PC-3 (cell line): ENCODE measurements around the gene ST3GAL6. TPM values are rescaled to one million over a fixed set of nuclear protein-coding genes. Genes with fewer than 3 reads are reported as not detected.

ENCODE experiments used
- ATAC-seq: fragments of 200-7000 bp; cut with Tn5 transposase; 2 replicates; pipeline ENCODE4 v1.9.1; 2020; ENCODE audit warnings: mild to moderate bottlenecking, moderate library complexity
- BruUV-seq: library from RNA; stranded (reverse); fragments of 400-500 nt; replicated peaks from 2 replicates; lab custom pipeline; 2021; lab: Mats Ljungman, UMichigan
- CTCF ChIA-PET: fragments of 300-600 bp; sonication (Branson Sonifier 250); formaldehyde crosslinking; loops from one replicate; lab custom pipeline; 2022; ENCODE audit warnings: antibody characterized with exemption; lab: Charles Lee
- POLR2A ChIA-PET: fragments of 300-600 bp; sonication (Branson Sonifier 250); formaldehyde crosslinking; loops from one replicate; lab custom pipeline; 2022; ENCODE audit warnings: antibody characterized with exemption; ENCODE audit not compliant: unreplicated experiment; lab: Charles Lee
- DNase-seq: peaks from one replicate; pipeline ENCODE4 v3.0.0-alpha.2; 2015
- H2AFZ ChIP-seq: fragments of 300-600 bp; sonication (generic); 2 replicates; pipeline ENCODE4 v1.6.0; 2016; ENCODE audit warnings: antibody characterized with exemption, low read length
- H3F3A ChIP-seq: fragments of 300-600 bp; sonication (generic); one replicate; pipeline ENCODE4 v1.6.0; 2017; ENCODE audit warnings: antibody characterized with exemption, low read length, control low read depth, mild to moderate bottlenecking; ENCODE audit not compliant: unreplicated experiment
- H3K27ac ChIP-seq: fragments of 300-600 bp; sonication (generic); 2 replicates; pipeline ENCODE4 v1.5.1; 2016; ENCODE audit warnings: mild to moderate bottlenecking, low read length
- H3K27me3 ChIP-seq: fragments of 300-600 bp; sonication (generic); 2 replicates; pipeline ENCODE4 v1.6.1; 2016; ENCODE audit warnings: low read length, mixed read lengths
- H3K36me3 ChIP-seq: fragments of 300-600 bp; sonication (generic); 2 replicates; pipeline ENCODE4 v1.6.1; 2016; ENCODE audit warnings: low read depth, mixed run types, low read length, mixed read lengths
- H3K4me1 ChIP-seq: fragments of 300-600 bp; sonication (generic); 2 replicates; pipeline ENCODE4 v1.5.1; 2016; ENCODE audit warnings: low read length; ENCODE audit not compliant: insufficient read depth
- H3K4me2 ChIP-seq: fragments of 300-600 bp; sonication (generic); 2 replicates; pipeline ENCODE4 v1.6.0; 2016; ENCODE audit warnings: low read length
- H3K4me3 ChIP-seq: fragments of 300-600 bp; sonication (generic); 2 replicates; pipeline ENCODE4 v1.5.1; 2016; ENCODE audit warnings: mild to moderate bottlenecking, low read length, mixed read lengths
- H3K79me2 ChIP-seq: fragments of 300-600 bp; sonication (generic); 2 replicates; pipeline ENCODE4 v1.6.1; 2017; ENCODE audit warnings: low read length, mixed read lengths
- H3K9ac ChIP-seq: fragments of 300-600 bp; sonication (generic); 2 replicates; pipeline ENCODE4 v1.6.0; 2016; ENCODE audit warnings: mild to moderate bottlenecking, low read length
- H3K9me2 ChIP-seq: fragments of 300-600 bp; sonication (generic); replicated peaks from 2 replicates; pipeline ENCODE4 v1.6.1; 2016; ENCODE audit warnings: mixed run types, low read length, mixed read lengths
- H3K9me3 ChIP-seq: fragments of 300-600 bp; sonication (generic); 2 replicates; pipeline ENCODE4 v1.6.1; 2016; ENCODE audit warnings: low read length, mixed read lengths
- H4K20me1 ChIP-seq: fragments of 300-600 bp; sonication (generic); 2 replicates; pipeline ENCODE4 v1.6.1; 2016; ENCODE audit warnings: low read length, mixed read lengths
- EZH2 ChIP-seq: fragments of 300-600 bp; sonication (generic); IDR thresholded peaks from one replicate; pipeline ENCODE4 v1.6.1; 2017; ENCODE audit warnings: antibody characterized with exemption, mild to moderate bottlenecking, low read length; ENCODE audit not compliant: unreplicated experiment
- EZH2phosphoT487 ChIP-seq: fragments of 300-600 bp; sonication (generic); IDR thresholded peaks from 2 replicates; pipeline ENCODE4 v1.6.1; 2018; ENCODE audit warnings: mild to moderate bottlenecking, antibody characterized with exemption, low read length, borderline replicate concordance
- intact Hi-C: fragments of 100-400 bp; cut with micrococcal nuclease; formaldehyde crosslinking; loops from 2 replicates; pipeline ENCODE4 v1.9.0; 2023
- total RNA-seq: library from RNA; depleted of rRNA; stranded (reverse); fragments of >200 nt; gene quantifications from 2 replicates; pipeline ENCODE4 v1.2.3, GENCODE V29; 2014
- TF ChIP-seq, protein P1 (sequence below): fragments of 300-600 bp; sonication (generic); conservative IDR thresholded peaks from 2 replicates; pipeline ENCODE4 v1.5.1; 2017; ENCODE audit warnings: antibody characterized with exemption, low read depth, mild to moderate bottlenecking, low read length

ST3GAL6 gene
- total RNA-seq, 1 experiment from 2014 or later, result 11.5 TPM

DNA sequence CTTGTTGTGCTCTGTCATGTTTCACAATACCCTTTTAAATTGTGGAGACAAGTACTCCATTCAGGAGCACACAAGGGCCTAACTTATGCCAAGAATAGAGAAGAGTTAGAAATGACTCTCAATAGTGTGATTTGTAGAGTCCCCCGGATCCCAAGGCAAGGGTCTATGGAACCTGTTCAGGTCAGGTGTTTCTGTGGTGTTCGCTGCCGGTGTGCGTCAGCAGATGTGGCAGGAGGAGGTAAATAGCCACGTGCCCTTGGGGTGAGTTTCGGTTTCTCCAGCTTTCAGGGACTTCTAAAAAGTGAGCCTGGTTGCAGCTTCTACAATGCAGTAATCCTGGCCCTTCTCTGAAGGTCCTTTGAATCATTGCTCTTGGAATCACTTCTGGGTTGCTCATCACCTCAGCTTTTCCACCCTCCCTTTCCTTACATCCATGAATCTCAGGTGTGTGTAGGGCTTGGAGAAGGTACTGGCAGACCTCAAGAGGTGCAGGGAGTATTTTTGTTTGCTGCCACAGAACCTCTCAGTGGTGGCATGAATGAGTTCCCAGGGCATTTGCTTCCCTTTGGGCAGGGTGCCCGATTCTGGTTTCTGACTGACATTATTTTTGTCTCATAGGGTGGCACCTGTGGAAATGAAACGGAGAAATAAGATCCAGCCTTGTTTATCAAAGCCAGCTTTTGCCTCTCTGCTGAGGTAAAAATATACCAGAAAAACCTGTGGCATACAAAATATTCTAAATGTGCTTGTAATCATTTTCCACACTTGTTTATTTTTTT is 7.3 kb downstream of the ST3GAL6 start:
- no peak overlapping the region for H3K9ac ChIP-seq
- H3F3A ChIP-seq, result no peaks in the 10 kb centered on the region
- H3K9me2 ChIP-seq, result no peaks in the 10 kb centered on the region
- H3K27me3 ChIP-seq, result no peaks in the 10 kb centered on the region
- H4K20me1 ChIP-seq, result no peaks in the 10 kb centered on the region
- ChIA-PET POLR2A (no interaction called here), CTCF (no interaction called here)
- H3K79me2 ChIP-seq, result no peaks in the 10 kb centered on the region
- no peak overlapping the region for H3K4me3 ChIP-seq
- peak; percentile 35 for ATAC-seq
- TF ChIP-seq, protein P1, sequence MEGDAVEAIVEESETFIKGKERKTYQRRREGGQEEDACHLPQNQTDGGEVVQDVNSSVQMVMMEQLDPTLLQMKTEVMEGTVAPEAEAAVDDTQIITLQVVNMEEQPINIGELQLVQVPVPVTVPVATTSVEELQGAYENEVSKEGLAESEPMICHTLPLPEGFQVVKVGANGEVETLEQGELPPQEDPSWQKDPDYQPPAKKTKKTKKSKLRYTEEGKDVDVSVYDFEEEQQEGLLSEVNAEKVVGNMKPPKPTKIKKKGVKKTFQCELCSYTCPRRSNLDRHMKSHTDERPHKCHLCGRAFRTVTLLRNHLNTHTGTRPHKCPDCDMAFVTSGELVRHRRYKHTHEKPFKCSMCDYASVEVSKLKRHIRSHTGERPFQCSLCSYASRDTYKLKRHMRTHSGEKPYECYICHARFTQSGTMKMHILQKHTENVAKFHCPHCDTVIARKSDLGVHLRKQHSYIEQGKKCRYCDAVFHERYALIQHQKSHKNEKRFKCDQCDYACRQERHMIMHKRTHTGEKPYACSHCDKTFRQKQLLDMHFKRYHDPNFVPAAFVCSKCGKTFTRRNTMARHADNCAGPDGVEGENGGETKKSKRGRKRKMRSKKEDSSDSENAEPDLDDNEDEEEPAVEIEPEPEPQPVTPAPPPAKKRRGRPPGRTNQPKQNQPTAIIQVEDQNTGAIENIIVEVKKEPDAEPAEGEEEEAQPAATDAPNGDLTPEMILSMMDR, result no peak
- TF ChIP-seq EZH2phosphoT487 (no peak), EZH2 (no peak)
- H3K4me2 ChIP-seq, result no peak overlapping the region
- no peak overlapping the region for H2AFZ ChIP-seq
- no peak overlapping the region for H3K27ac ChIP-seq
- intact Hi-C loops, result no loop called here
- no peaks in the 10 kb centered on the region for H3K9me3 ChIP-seq
- H3K4me1 ChIP-seq, result no peaks in the 10 kb centered on the region
- no TSS peak for BruUV-seq
- no peak for DNase-seq
- peaks cover 10% of the 10 kb centered on the region; the same call in 1 of the 2 replicates for H3K36me3 ChIP-seq

GRCh38 chr3:98772022-98772421 is 8.9 kb downstream of the ST3GAL6 start:
- no peaks in the 10 kb centered on the region for H3K27me3 ChIP-seq
- H2AFZ ChIP-seq, result no peak overlapping the region
- no peak overlapping the region for H3K4me2 ChIP-seq
- DNase-seq (no peak), ATAC-seq (no peak)
- H3K9me3 ChIP-seq, result no peaks in the 10 kb centered on the region
- H4K20me1 ChIP-seq, result no peaks in the 10 kb centered on the region
- no peaks in the 10 kb centered on the region for H3K9me2 ChIP-seq
- no peak for TF ChIP-seq EZH2phosphoT487
- no peak for TF ChIP-seq EZH2
- TF ChIP-seq, protein P1, result no peak
- H3K9ac ChIP-seq, result no peak overlapping the region
- peaks cover 10% of the 10 kb centered on the region; the same call in 1 of the 2 replicates for H3K36me3 ChIP-seq
- intact Hi-C loops, result no loop called here
- no peaks in the 10 kb centered on the region for H3F3A ChIP-seq
- ChIA-PET POLR2A (no interaction called here), CTCF (no interaction called here)
- H3K4me3 ChIP-seq, result no peak overlapping the region
- no peaks in the 10 kb centered on the region for H3K79me2 ChIP-seq
- no peak overlapping the region for H3K27ac ChIP-seq
- H3K4me1 ChIP-seq, result no peaks in the 10 kb centered on the region
- no TSS peak for BruUV-seq

DNA sequence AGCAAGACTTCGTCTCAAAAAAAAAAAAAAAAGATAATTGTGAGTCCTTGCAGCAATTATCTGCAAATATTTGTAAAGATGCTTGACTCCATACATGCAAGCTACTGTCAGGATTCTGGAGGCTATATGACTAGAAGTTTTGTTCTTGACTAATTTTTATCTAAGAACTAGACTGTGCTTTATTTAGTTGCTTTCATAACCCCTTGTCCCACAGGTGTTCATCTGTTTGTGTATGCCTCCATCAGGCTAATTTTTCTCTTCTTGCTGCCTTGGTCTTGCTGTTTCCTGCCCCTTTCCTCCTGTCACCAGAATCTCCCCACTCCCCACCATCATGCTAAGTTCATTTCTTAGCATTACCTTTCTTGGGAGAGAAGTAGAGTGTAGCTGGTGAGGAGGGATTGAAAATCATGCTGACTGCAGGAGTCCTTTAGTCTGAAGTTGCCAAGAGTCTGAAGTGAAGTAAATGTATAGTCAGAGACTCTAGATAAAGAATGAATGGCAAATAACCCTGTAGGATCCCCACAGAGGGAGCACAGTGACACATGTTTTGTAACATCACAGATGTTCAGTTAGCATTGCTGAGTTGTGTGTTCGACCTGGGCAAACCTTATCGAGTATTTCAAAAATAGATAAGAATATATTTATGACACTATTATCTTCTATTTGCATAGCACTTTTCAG is 12.5 kb downstream of the ST3GAL6 start:
- Histone ChIP-seq H2AFZ (no peak overlapping the region), H3K4me3 (no peak overlapping the region), H3K4me1 (0 out of 2 replicates have a peak, but pooled peaks cover 4% of the 10 kb centered on the region), H3K27ac (no peak overlapping the region), H3K9me2 (no peaks in the 10 kb centered on the region), H3K9me3 (no peaks in the 10 kb centered on the region), H3F3A (no peaks in the 10 kb centered on the region), H3K4me2 (no peak overlapping the region), H4K20me1 (no peaks in the 10 kb centered on the region), H3K79me2 (no peaks in the 10 kb centered on the region), H3K27me3 (no peaks in the 10 kb centered on the region), H3K9ac (no peak overlapping the region), H3K36me3 (peaks cover 10% of the 10 kb centered on the region; the same call in 1 of the 2 replicates)
- ChIA-PET POLR2A (no interaction called here), CTCF (no interaction called here)
- intact Hi-C loops, result no loop called here
- ATAC-seq (no peak), DNase-seq (no peak)
- no TSS peak for BruUV-seq
- TF ChIP-seq EZH2phosphoT487, result no peak
- TF ChIP-seq, protein P1, result no peak
- TF ChIP-seq EZH2, result no peak
